GM10266 (cell line): ENCODE results near the gene MLX.

Experiments
- DNase-seq: peaks from one replicate; pipeline ENCODE4 v3.0.0; 2012; ENCODE audit errors: extremely low spot score
- TF ChIP-seq, protein P1 (sequence below): IDR thresholded peaks from 2 replicates; pipeline ENCODE4 v1.5.1; 2012; ENCODE audit warnings: mild to moderate bottlenecking, low read depth; ENCODE audit not compliant: control insufficient read depth, insufficient read depth; ENCODE audit errors: missing control alignments

The MLX gene

GRCh38 chr17:42521036-42521435, 45.9 kb upstream of the MLX start:
- TF ChIP-seq, protein P1, sequence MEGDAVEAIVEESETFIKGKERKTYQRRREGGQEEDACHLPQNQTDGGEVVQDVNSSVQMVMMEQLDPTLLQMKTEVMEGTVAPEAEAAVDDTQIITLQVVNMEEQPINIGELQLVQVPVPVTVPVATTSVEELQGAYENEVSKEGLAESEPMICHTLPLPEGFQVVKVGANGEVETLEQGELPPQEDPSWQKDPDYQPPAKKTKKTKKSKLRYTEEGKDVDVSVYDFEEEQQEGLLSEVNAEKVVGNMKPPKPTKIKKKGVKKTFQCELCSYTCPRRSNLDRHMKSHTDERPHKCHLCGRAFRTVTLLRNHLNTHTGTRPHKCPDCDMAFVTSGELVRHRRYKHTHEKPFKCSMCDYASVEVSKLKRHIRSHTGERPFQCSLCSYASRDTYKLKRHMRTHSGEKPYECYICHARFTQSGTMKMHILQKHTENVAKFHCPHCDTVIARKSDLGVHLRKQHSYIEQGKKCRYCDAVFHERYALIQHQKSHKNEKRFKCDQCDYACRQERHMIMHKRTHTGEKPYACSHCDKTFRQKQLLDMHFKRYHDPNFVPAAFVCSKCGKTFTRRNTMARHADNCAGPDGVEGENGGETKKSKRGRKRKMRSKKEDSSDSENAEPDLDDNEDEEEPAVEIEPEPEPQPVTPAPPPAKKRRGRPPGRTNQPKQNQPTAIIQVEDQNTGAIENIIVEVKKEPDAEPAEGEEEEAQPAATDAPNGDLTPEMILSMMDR, result no peak
- no peak for DNase-seq

GRCh38 chr17:42521666-42522262, 45.1 kb upstream of the MLX start:
- TF ChIP-seq, protein P1, result no peak
- DNase-seq, result no peak

GRCh38 chr17:42522263-42522790, 44.6 kb upstream of the MLX start:
- TF ChIP-seq, protein P1, result no peak
- DNase-seq, result no peak

- no peak for DNase-seq
Measured at GRCh38 chr17:42522798-42523278, 44.1 kb upstream of the MLX start.

GRCh38 chr17:42525221-42525620, 41.7 kb upstream of the MLX start:
- TF ChIP-seq, protein P1, result no peak
- no peak for DNase-seq

More at GRCh38 chr17:42522798-42523278, 44.1 kb upstream of the MLX start:
- TF ChIP-seq, protein P1, result no peak

GRCh38 chr17:42526031-42526444, 40.9 kb upstream of the MLX start:
- no peak for DNase-seq
- TF ChIP-seq, protein P1, result no peak

GRCh38 chr17:42527932-42528331, 39.0 kb upstream of the MLX start:
- TF ChIP-seq, protein P1, result no peak
- DNase-seq, result no peak
